A673 (cell line): ENCODE data around the gene CD200R1. TPM values are rescaled to one million over a fixed set of nuclear protein-coding genes. Genes with fewer than 3 reads are reported as not detected.

Experiments
- BruUV-seq: library from RNA; stranded (reverse); fragments of 400-500 nt; replicated peaks from 2 replicates; lab custom pipeline; 2021; lab: Mats Ljungman, UMichigan
- CTCF ChIA-PET: fragments of 300-600 bp; sonication (Branson Sonifier 250); formaldehyde crosslinking; loops from one replicate; lab custom pipeline; 2022; ENCODE audit warnings: antibody characterized with exemption; lab: Charles Lee
- POLR2A ChIA-PET: fragments of 300-600 bp; sonication (Branson Sonifier 250); formaldehyde crosslinking; loops from one replicate; lab custom pipeline; 2022; ENCODE audit warnings: antibody characterized with exemption; ENCODE audit not compliant: low non-redundant PET; lab: Charles Lee
- DNase-seq: peaks from one replicate; pipeline ENCODE4 v3.0.0-alpha.2; 2015; ENCODE audit warnings: low spot score
- H3K27ac ChIP-seq: fragments of 200-600 bp; sonication (generic); 2 replicates; pipeline ENCODE4 v1.5.1; 2016; ENCODE audit warnings: mixed run types, low read depth, mild to moderate bottlenecking, mixed read lengths, antibody characterized with exemption, low read length; ENCODE audit not compliant: poor library complexity, severe bottlenecking
- H3K27me3 ChIP-seq: fragments of 200-600 bp; sonication (generic); replicated peaks from 2 replicates; pipeline ENCODE4 v1.6.1; 2017; ENCODE audit warnings: mixed run types, low read depth, mild to moderate bottlenecking, mixed read lengths, antibody characterized with exemption, low read length; ENCODE audit not compliant: insufficient read depth, poor library complexity
- H3K36me3 ChIP-seq: fragments of 200-600 bp; sonication (generic); 2 replicates; pipeline ENCODE4 v1.6.1; 2016; ENCODE audit warnings: mixed run types, mild to moderate bottlenecking, mixed read lengths, antibody characterized with exemption, low read length; ENCODE audit not compliant: insufficient read depth, poor library complexity, severe bottlenecking
- H3K4me1 ChIP-seq: fragments of 200-600 bp; sonication (generic); 2 replicates; pipeline ENCODE4 v1.6.1; 2017; ENCODE audit warnings: mixed run types, mild to moderate bottlenecking, mixed read lengths, antibody characterized with exemption, low read length; ENCODE audit not compliant: insufficient read depth, poor library complexity, severe bottlenecking
- H3K4me3 ChIP-seq: fragments of 200-600 bp; sonication (generic); 2 replicates; pipeline ENCODE4 v1.5.1; 2016; ENCODE audit warnings: low read depth, mixed run types, mild to moderate bottlenecking, mixed read lengths, low read length; ENCODE audit not compliant: poor library complexity, severe bottlenecking
- H3K9me3 ChIP-seq: fragments of 200-600 bp; sonication (generic); 2 replicates; pipeline ENCODE4 v1.6.1; 2016; ENCODE audit warnings: mixed run types, low read depth, mild to moderate bottlenecking, mixed read lengths, antibody characterized with exemption, low read length; ENCODE audit not compliant: poor library complexity, severe bottlenecking
- EZH2 ChIP-seq: fragments of 200-600 bp; sonication (generic); IDR thresholded peaks from 2 replicates; pipeline ENCODE4 v1.6.1; 2017; ENCODE audit warnings: borderline replicate concordance, low read depth, mild to moderate bottlenecking, mixed read lengths, antibody characterized with exemption, low read length; ENCODE audit not compliant: poor library complexity, severe bottlenecking
- intact Hi-C: fragments of 100-400 bp; cut with micrococcal nuclease; formaldehyde crosslinking; loops from one replicate; pipeline ENCODE4 v1.10.0; 2022; ENCODE audit not compliant: unreplicated experiment
- total RNA-seq: library from RNA; stranded (reverse); gene quantifications from 2 replicates; pipeline ENCODE4 v1.2.3, GENCODE V29; 2021
- TF ChIP-seq, protein P1 (sequence below): fragments of 300-800, 200-600 bp; sonication (generic); conservative IDR thresholded peaks from 2 replicates; pipeline ENCODE4 v1.5.1; 2017; ENCODE audit warnings: low read depth, mild to moderate bottlenecking, antibody characterized with exemption, low read length, moderate library complexity, mixed read lengths

Gene CD200R1
- total RNA-seq, 1 experiment from 2014 or later, result not detected

DNA sequence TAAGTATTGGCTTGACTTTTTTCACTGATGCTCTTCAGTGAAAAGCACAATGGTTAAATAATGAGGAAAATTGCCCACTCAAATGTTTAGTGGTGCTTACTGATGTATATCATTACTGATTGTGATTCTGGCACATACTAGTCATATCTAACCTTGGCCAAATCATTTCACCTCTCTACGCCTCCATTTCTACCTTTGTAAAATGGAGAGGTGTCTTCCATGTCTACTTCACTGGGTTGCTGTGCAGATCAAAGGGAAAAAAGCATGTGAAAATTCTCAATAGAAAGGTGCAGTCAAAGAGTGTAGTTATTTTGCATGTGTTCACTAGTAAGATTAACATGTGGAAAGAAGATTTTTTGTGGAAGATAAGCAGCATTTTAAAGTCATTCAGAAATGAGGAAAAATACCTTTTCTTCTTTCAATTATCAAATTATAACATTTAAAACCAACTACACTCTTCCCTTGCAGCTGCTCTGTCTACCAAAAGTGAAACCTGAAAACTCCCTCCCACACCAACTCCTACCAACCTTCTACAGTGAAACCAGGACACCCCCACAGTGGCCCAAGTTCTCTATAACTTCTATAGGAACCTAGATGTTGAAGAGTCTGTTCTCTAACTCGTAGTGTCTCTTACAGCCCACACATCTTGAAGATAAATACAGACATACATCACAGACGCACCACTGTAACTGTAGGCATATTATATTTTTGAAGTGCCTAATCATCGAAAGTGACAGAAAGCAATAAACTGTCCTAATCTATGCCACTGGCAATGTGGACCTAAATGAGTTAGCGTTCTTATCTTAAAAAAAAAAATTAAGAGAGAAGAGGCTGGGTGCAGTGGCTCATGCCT lies 1.4 kb downstream of the CD200R1 start:
- POLR2A ChIA-PET, result no interaction called here
- H3K27me3 ChIP-seq, result peaks cover 33% of the 10 kb centered on the region
- no peak for DNase-seq
- H3K27ac ChIP-seq, result no peak overlapping the region
- no peaks in the 10 kb centered on the region for H3K36me3 ChIP-seq
- CTCF ChIA-PET, result no interaction called here
- BruUV-seq, result no TSS peak
- intact Hi-C loops, result no loop called here
- no peak overlapping the region for H3K4me3 ChIP-seq
- H3K4me1 ChIP-seq, result no peaks in the 10 kb centered on the region
- TF ChIP-seq, protein P1, sequence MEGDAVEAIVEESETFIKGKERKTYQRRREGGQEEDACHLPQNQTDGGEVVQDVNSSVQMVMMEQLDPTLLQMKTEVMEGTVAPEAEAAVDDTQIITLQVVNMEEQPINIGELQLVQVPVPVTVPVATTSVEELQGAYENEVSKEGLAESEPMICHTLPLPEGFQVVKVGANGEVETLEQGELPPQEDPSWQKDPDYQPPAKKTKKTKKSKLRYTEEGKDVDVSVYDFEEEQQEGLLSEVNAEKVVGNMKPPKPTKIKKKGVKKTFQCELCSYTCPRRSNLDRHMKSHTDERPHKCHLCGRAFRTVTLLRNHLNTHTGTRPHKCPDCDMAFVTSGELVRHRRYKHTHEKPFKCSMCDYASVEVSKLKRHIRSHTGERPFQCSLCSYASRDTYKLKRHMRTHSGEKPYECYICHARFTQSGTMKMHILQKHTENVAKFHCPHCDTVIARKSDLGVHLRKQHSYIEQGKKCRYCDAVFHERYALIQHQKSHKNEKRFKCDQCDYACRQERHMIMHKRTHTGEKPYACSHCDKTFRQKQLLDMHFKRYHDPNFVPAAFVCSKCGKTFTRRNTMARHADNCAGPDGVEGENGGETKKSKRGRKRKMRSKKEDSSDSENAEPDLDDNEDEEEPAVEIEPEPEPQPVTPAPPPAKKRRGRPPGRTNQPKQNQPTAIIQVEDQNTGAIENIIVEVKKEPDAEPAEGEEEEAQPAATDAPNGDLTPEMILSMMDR, result no peak
- no peak for TF ChIP-seq EZH2
- no peaks in the 10 kb centered on the region for H3K9me3 ChIP-seq

DNA sequence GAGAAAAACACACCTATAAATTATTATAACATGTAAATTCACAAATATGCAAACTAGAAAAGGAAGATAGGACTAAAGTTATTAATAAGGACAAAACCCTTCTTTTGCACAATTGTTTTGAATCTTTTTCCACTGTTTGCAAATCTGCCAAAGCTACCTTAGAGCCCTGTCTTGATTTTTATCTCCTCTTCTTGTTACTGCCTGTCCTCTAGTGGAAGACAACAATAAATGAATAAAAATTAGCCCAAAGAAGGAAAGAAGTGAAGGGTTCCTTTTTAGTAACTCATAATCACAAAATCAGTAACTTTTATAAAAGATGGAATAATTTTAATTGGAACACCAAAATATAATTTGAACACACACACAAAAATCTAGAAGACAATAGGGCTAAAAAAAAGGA lies 2.7 kb downstream of the CD200R1 start:
- Histone ChIP-seq H3K36me3 (no peaks in the 10 kb centered on the region), H3K4me3 (no peak overlapping the region), H3K9me3 (no peaks in the 10 kb centered on the region), H3K4me1 (no peaks in the 10 kb centered on the region), H3K27me3 (peaks cover 33% of the 10 kb centered on the region), H3K27ac (no peak overlapping the region)
- TF ChIP-seq, protein P1, result no peak
- TF ChIP-seq EZH2, result no peak
- intact Hi-C loops, result no loop called here
- POLR2A ChIA-PET, result interaction anchor here (0.6 kb wide), 1 partner anchor 979 kb away, joined by 3 read pairs; no protein-coding TSS in a partner anchor
- CTCF ChIA-PET, result no interaction called here
- no peak for DNase-seq
- BruUV-seq, result no TSS peak

DNA sequence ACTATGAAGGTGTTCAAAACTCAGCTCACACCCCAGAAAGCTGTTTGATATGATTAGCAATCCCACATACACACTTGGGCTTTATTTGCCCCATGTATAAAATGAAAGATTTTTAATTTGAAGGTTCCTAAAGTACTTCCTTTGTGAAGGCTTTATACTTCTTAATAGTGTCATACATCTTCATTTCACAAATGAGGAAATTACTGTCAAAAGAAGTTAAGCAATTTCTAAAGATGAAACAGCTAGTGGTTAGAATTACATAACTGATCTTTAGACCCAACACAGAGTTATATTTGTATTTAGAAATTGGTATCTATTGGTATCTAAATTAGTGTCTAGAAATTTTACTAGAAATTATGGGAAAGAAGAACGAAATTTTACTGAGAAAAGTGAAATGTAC lies 7.1 kb downstream of the CD200R1 start:
- Histone ChIP-seq H3K36me3 (no peaks in the 10 kb centered on the region), H3K27ac (no peak overlapping the region), H3K4me3 (no peak overlapping the region), H3K4me1 (no peaks in the 10 kb centered on the region), H3K27me3 (peaks cover 18% of the 10 kb centered on the region), H3K9me3 (no peaks in the 10 kb centered on the region)
- ChIA-PET POLR2A (no interaction called here), CTCF (no interaction called here)
- intact Hi-C loops, result no loop called here
- BruUV-seq, result no TSS peak
- no peak for DNase-seq
- TF ChIP-seq, protein P1, result no peak
